Gastroesophageal sphincter (tissue), 4 donors: ENCODE measurements around the gene LXN. TPM values are rescaled to one million over a fixed set of nuclear protein-coding genes. Genes with fewer than 3 reads are reported as not detected.
"Not testable (repeated sequence)": the region's sequence is repeated elsewhere in the genome, so short reads cannot be mapped to it uniquely, and the experiment has no call there.

Experiments used
- ATAC-seq: fragments of 150-250 bp; one replicate; pipeline ENCODE4 v1.9.1; 2016; ENCODE audit warnings: mild to moderate bottlenecking, moderate library complexity
- H3K27ac ChIP-seq, 4 donors: fragments of 200-600 bp; sonication (generic) in 3 of 4; 1 replicate in 3 of 4; 2 replicates in 1 of 4; pipeline ENCODE4 v1.5.1; 2016 to 2019
- H3K27me3 ChIP-seq: fragments of 200-600 bp; sonication (generic); one replicate; pipeline ENCODE4 v1.5.1; 2019
- H3K36me3 ChIP-seq, 2 donors: fragments of 200-600 bp; sonication (generic); one replicate each; pipeline ENCODE4 v1.5.1; 2019; ENCODE audit warnings: control low read depth in 1 of 2
- H3K4me1 ChIP-seq, 3 donors: fragments of 200-600 bp; sonication (generic); 1 replicate in 2 of 3; 2 replicates in 1 of 3; pipeline ENCODE4 v1.5.1; 2016 to 2019; ENCODE audit warnings: control low read depth in 2 of 3
- H3K4me3 ChIP-seq, 2 donors: fragments of 200-600 bp; sonication (generic); one replicate each; pipeline ENCODE4 v1.5.1; 2019; ENCODE audit warnings: mild to moderate bottlenecking in 1 of 2, moderate library complexity in 1 of 2
- H3K9me3 ChIP-seq, 3 donors: fragments of 200-600 bp; sonication (generic); one replicate each; pipeline ENCODE4 v1.5.1; 2017 to 2019; ENCODE audit warnings: control low read depth in 2 of 3
- CTCF ChIP-seq, 4 experiments: fragments of 200-600 bp in 2 of 4; fragments of 450-650 bp in 2 of 4; sonication (generic) in 1 of 4; IDR thresholded peaks; one replicate each; pipeline ENCODE4 v1.5.1; 2017 to 2019; ENCODE audit warnings: antibody characterized with exemption in 4 of 4, mild to moderate bottlenecking in 2 of 4, moderate library complexity in 2 of 4
- EP300 ChIP-seq: sonication (generic); formaldehyde crosslinking; IDR thresholded peaks from one replicate; pipeline ENCODE4 v1.6.1; 2017; ENCODE audit warnings: antibody characterized with exemption, mild to moderate bottlenecking
- POLR2A ChIP-seq, 2 donors: fragments of 450-650 bp; IDR thresholded peaks; one replicate each; pipeline ENCODE4 v1.6.1; 2017; ENCODE audit warnings: antibody characterized with exemption in 2 of 2, mild to moderate bottlenecking in 2 of 2, moderate library complexity in 1 of 2
- POLR2AphosphoS5 ChIP-seq: sonication (generic); formaldehyde crosslinking; IDR thresholded peaks from one replicate; pipeline ENCODE4 v1.6.1; 2017; ENCODE audit warnings: antibody characterized with exemption
- WGBS, 2 donors: methylation state at CpG; one replicate each; pipeline ENCODE4 v1.1.5; 2018; ENCODE audit warnings: low coverage in 1 of 2; 5-methylcytosine and 5-hydroxymethylcytosine counted together
- total RNA-seq, 4 donors: library from RNA; depleted of rRNA; stranded (reverse); fragments of >200 nt; gene quantifications; one replicate each; pipeline ENCODE4 v1.1.0, GENCODE V29; 2016

LXN gene
- total RNA-seq, 4 donors from 2014 or later: 4.0 to 23.6 (median 6.7) TPM

- H3K4me1 ChIP-seq: peaks cover 0 to 13% (median 0%) of the 10 kb centered on the region in 3 donors
- no peaks in the 10 kb centered on the region for H3K27me3 ChIP-seq
- peaks cover 0 to 52% of the 10 kb centered on the region in 2 donors for H3K36me3 ChIP-seq
- ATAC-seq: no peak
- WGBS, 2 donors: 80 to 89% methylated on average over 1 of the region's 1 CpG
- H3K4me3 ChIP-seq: no peak overlapping the region
- no peaks in the 10 kb centered on the region for H3K9me3 ChIP-seq
- TF ChIP-seq POLR2AphosphoS5 (no peak), POLR2A (IDR thresholded peaks at IDR 0.05) (no peak), CTCF (IDR thresholded peaks at IDR 0.05) (no peak)
- H3K27ac ChIP-seq: no peak overlapping the region
Observed at GRCh38 chr3:158703566-158703965, 31.1 kb upstream of the LXN start.

GRCh38 chr3:158702815-158703481 is 30.5 kb upstream of the LXN start:
- no peak for ATAC-seq
- WGBS, 2 donors: 55 to 84% methylated on average over 4 of the region's 4 CpGs

GRCh38 chr3:158701420-158702065 is 29.1 kb upstream of the LXN start:
- ATAC-seq: no peak
- peaks cover 0 to 17% (median 0%) of the 10 kb centered on the region in 3 donors for H3K4me1 ChIP-seq
- H3K4me3 ChIP-seq: no peak overlapping the region
- no peaks in the 10 kb centered on the region for H3K27me3 ChIP-seq
- WGBS, 2 donors: 57 to 74% methylated on average over 4 of the region's 4 CpGs
- TF ChIP-seq POLR2AphosphoS5 (no peak), POLR2A (IDR thresholded peaks at IDR 0.05) (no peak)
- H3K27ac ChIP-seq: no peak overlapping the region
- peaks cover 0 to 34% of the 10 kb centered on the region in 2 donors for H3K36me3 ChIP-seq
- H3K9me3 ChIP-seq: no peaks in the 10 kb centered on the region

More at GRCh38 chr3:158702815-158703481, 30.5 kb upstream of the LXN start:
- Histone ChIP-seq H3K27ac (no peak overlapping the region), H3K36me3 (peaks cover 0 to 46% of the 10 kb centered on the region in 2 donors), H3K9me3 (no peaks in the 10 kb centered on the region), H3K4me3 (no peak overlapping the region), H3K27me3 (no peaks in the 10 kb centered on the region), H3K4me1 (peaks cover 0 to 13% (median 0%) of the 10 kb centered on the region in 3 donors)
- TF ChIP-seq CTCF (IDR thresholded peaks at IDR 0.05) (no peak), POLR2AphosphoS5 (no peak), EP300 (no peak), POLR2A (IDR thresholded peaks at IDR 0.05) (no peak)

GRCh38 chr3:158700559-158700958 is 28.1 kb upstream of the LXN start:
- Histone ChIP-seq H3K9me3 (no peaks in the 10 kb centered on the region), H3K27me3 (no peaks in the 10 kb centered on the region), H3K27ac (no peak overlapping the region), H3K36me3 (peaks cover 0 to 29% of the 10 kb centered on the region in 2 donors), H3K4me1 (peaks cover 0 to 23% (median 0%) of the 10 kb centered on the region in 3 donors), H3K4me3 (no peak overlapping the region)
- ATAC-seq: no peak
- TF ChIP-seq POLR2AphosphoS5: peak; percentile 49
- TF ChIP-seq CTCF (IDR thresholded peaks at IDR 0.05): no peak

GRCh38 chr3:158696618-158697017 is 24.2 kb upstream of the LXN start:
- TF ChIP-seq POLR2A (IDR thresholded peaks at IDR 0.05) (no peak), POLR2AphosphoS5 (no peak), EP300 (no peak), CTCF (IDR thresholded peaks at IDR 0.05) (no peak)
- WGBS, 2 donors: 37 to 41% methylated on average over 2 of the region's 2 CpGs
- Histone ChIP-seq H3K4me3 (no peak overlapping the region), H3K27me3 (no peaks in the 10 kb centered on the region), H3K9me3 (no peaks in the 10 kb centered on the region), H3K36me3 (peaks cover 0 to 41% of the 10 kb centered on the region in 2 donors), H3K4me1 (peaks cover 0 to 23% (median 0%) of the 10 kb centered on the region in 3 donors), H3K27ac (no peak overlapping the region)
- no peak for ATAC-seq

- H3K36me3 ChIP-seq: peaks cover 0 to 58% of the 10 kb centered on the region in 2 donors
- not testable (repeated sequence) for H3K9me3 ChIP-seq, H3K27ac ChIP-seq, H3K27me3 ChIP-seq, ATAC-seq, H3K4me3 ChIP-seq, H3K4me1 ChIP-seq
- WGBS, 2 donors: 31 to 75% methylated on average over 3 of the region's 3 CpGs
Observed at GRCh38 chr3:158693866-158694456, 21.5 kb upstream of the LXN start.
